ENCODE measurements around the gene SURF4.

The SURF4 gene

GRCh38 chr9:133355881-133356357, 19.9 kb downstream of the SURF4 start:
- peaks cover 42% of the 10 kb centered on the region for H3K4me1 ChIP-seq (ENCODE audit: control insufficient read depth, insufficient read depth, low read length)
- H3K36me3 ChIP-seq (ENCODE audit: control insufficient read depth, insufficient read depth, low read length), result peaks cover 22% of the 10 kb centered on the region
- no peaks in the 10 kb centered on the region for H3K9me3 ChIP-seq (ENCODE audit: control insufficient read depth, low read length)
- H3K27me3 ChIP-seq (ENCODE audit: control insufficient read depth, insufficient read depth, low read length), result no peaks in the 10 kb centered on the region
- peak overlapping the region; percentile 22 for H3K4me3 ChIP-seq (ENCODE audit: low read length)
- H3K9ac ChIP-seq (ENCODE audit: low read length), result peak overlapping the region; percentile 75

- Histone ChIP-seq H3K4me3 (ENCODE audit: low read length) (no peak overlapping the region), H3K4me1 (ENCODE audit: control insufficient read depth, insufficient read depth, low read length) (peaks cover 31% of the 10 kb centered on the region), H3K36me3 (ENCODE audit: control insufficient read depth, insufficient read depth, low read length) (peaks cover 23% of the 10 kb centered on the region), H3K9ac (ENCODE audit: low read length) (no peak overlapping the region), H3K9me3 (ENCODE audit: control insufficient read depth, low read length) (no peaks in the 10 kb centered on the region), H3K27me3 (ENCODE audit: control insufficient read depth, insufficient read depth, low read length) (no peaks in the 10 kb centered on the region)
Observed at GRCh38 chr9:133354766-133355165, 21.1 kb downstream of the SURF4 start.

GRCh38 chr9:133353548-133353947, 22.3 kb downstream of the SURF4 start:
- peaks cover 32% of the 10 kb centered on the region for H3K36me3 ChIP-seq (ENCODE audit: control insufficient read depth, insufficient read depth, low read length)

GRCh38 chr9:133352635-133353340, 23.1 kb downstream of the SURF4 start:
- Histone ChIP-seq H3K4me3 (ENCODE audit: low read length) (no peak overlapping the region), H3K9ac (ENCODE audit: low read length) (no peak overlapping the region), H3K4me1 (ENCODE audit: control insufficient read depth, insufficient read depth, low read length) (peaks cover 29% of the 10 kb centered on the region), H3K9me3 (ENCODE audit: control insufficient read depth, low read length) (no peaks in the 10 kb centered on the region), H3K27me3 (ENCODE audit: control insufficient read depth, insufficient read depth, low read length) (no peaks in the 10 kb centered on the region), H3K36me3 (ENCODE audit: control insufficient read depth, insufficient read depth, low read length) (peaks cover 32% of the 10 kb centered on the region)

More at GRCh38 chr9:133353548-133353947, 22.3 kb downstream of the SURF4 start:
- Histone ChIP-seq H3K27me3 (ENCODE audit: control insufficient read depth, insufficient read depth, low read length) (no peaks in the 10 kb centered on the region), H3K9ac (ENCODE audit: low read length) (peak overlapping the region; percentile 12), H3K9me3 (ENCODE audit: control insufficient read depth, low read length) (no peaks in the 10 kb centered on the region), H3K4me3 (ENCODE audit: low read length) (no peak overlapping the region), H3K4me1 (ENCODE audit: control insufficient read depth, insufficient read depth, low read length) (peaks cover 37% of the 10 kb centered on the region)

GRCh38 chr9:133351908-133352634, 23.8 kb downstream of the SURF4 start:
- no peaks in the 10 kb centered on the region for H3K27me3 ChIP-seq (ENCODE audit: control insufficient read depth, insufficient read depth, low read length)
- H3K36me3 ChIP-seq (ENCODE audit: control insufficient read depth, insufficient read depth, low read length), result peaks cover 32% of the 10 kb centered on the region
- H3K4me3 ChIP-seq (ENCODE audit: low read length), result no peak overlapping the region
- no peaks in the 10 kb centered on the region for H3K9me3 ChIP-seq (ENCODE audit: control insufficient read depth, low read length)
- H3K9ac ChIP-seq (ENCODE audit: low read length), result no peak overlapping the region
- H3K4me1 ChIP-seq (ENCODE audit: control insufficient read depth, insufficient read depth, low read length), result peaks cover 23% of the 10 kb centered on the region

GRCh38 chr9:133351526-133351907, 24.3 kb downstream of the SURF4 start:
- Histone ChIP-seq H3K4me3 (ENCODE audit: low read length) (no peak overlapping the region), H3K9me3 (ENCODE audit: control insufficient read depth, low read length) (no peaks in the 10 kb centered on the region), H3K4me1 (ENCODE audit: control insufficient read depth, insufficient read depth, low read length) (peaks cover 26% of the 10 kb centered on the region), H3K9ac (ENCODE audit: low read length) (no peak overlapping the region), H3K36me3 (ENCODE audit: control insufficient read depth, insufficient read depth, low read length) (peaks cover 32% of the 10 kb centered on the region), H3K27me3 (ENCODE audit: control insufficient read depth, insufficient read depth, low read length) (no peaks in the 10 kb centered on the region)

GRCh38 chr9:133349965-133350616, 25.8 kb downstream of the SURF4 start:
- Histone ChIP-seq H3K27me3 (ENCODE audit: control insufficient read depth, insufficient read depth, low read length) (no peaks in the 10 kb centered on the region), H3K4me3 (ENCODE audit: low read length) (no peak overlapping the region), H3K36me3 (ENCODE audit: control insufficient read depth, insufficient read depth, low read length) (peaks cover 40% of the 10 kb centered on the region), H3K9ac (ENCODE audit: low read length) (peak overlapping the region; percentile 96), H3K9me3 (ENCODE audit: control insufficient read depth, low read length) (no peaks in the 10 kb centered on the region), H3K4me1 (ENCODE audit: control insufficient read depth, insufficient read depth, low read length) (peaks cover 27% of the 10 kb centered on the region)

- H3K9ac ChIP-seq (ENCODE audit: low read length), result peak overlapping the region; percentile 96
- no peaks in the 10 kb centered on the region for H3K9me3 ChIP-seq (ENCODE audit: control insufficient read depth, low read length)
- H3K4me3 ChIP-seq (ENCODE audit: low read length), result peak overlapping the region; percentile 97
- H3K36me3 ChIP-seq (ENCODE audit: control insufficient read depth, insufficient read depth, low read length), result peaks cover 41% of the 10 kb centered on the region
- H3K27me3 ChIP-seq (ENCODE audit: control insufficient read depth, insufficient read depth, low read length), result no peaks in the 10 kb centered on the region
- H3K4me1 ChIP-seq (ENCODE audit: control insufficient read depth, insufficient read depth, low read length), result peaks cover 24% of the 10 kb centered on the region
Observed at GRCh38 chr9:133348718-133349573, 26.9 kb downstream of the SURF4 start.

GRCh38 chr9:133347985-133348717, 27.7 kb downstream of the SURF4 start, which contains the start of the genes MED22 and RPL7A:
MED22 (minus strand) TSS chr9:133348131; CDS start chr9:133346662, 1,469 bp downstream.
RPL7A (plus strand) TSS chr9:133348218; CDS start chr9:133348244, 26 bp downstream.
- no peaks in the 10 kb centered on the region for H3K9me3 ChIP-seq (ENCODE audit: control insufficient read depth, low read length)
- H3K4me3 ChIP-seq (ENCODE audit: low read length), result peak within 1 kb of the TSS; percentile 97
- H3K9ac ChIP-seq (ENCODE audit: low read length), result peak within 1 kb of the TSS; percentile 96
- peaks cover 24% of the 10 kb centered on the region for H3K4me1 ChIP-seq (ENCODE audit: control insufficient read depth, insufficient read depth, low read length)
- no peaks in the 10 kb centered on the region for H3K27me3 ChIP-seq (ENCODE audit: control insufficient read depth, insufficient read depth, low read length)
- H3K36me3 ChIP-seq (ENCODE audit: control insufficient read depth, insufficient read depth, low read length), result peaks cover 35% of the 10 kb centered on the region

- peak overlapping the region; percentile 97 for H3K4me3 ChIP-seq (ENCODE audit: low read length)
- no peaks in the 10 kb centered on the region for H3K27me3 ChIP-seq (ENCODE audit: control insufficient read depth, insufficient read depth, low read length)
- peaks cover 29% of the 10 kb centered on the region for H3K36me3 ChIP-seq (ENCODE audit: control insufficient read depth, insufficient read depth, low read length)
- peaks cover 24% of the 10 kb centered on the region for H3K4me1 ChIP-seq (ENCODE audit: control insufficient read depth, insufficient read depth, low read length)
- H3K9me3 ChIP-seq (ENCODE audit: control insufficient read depth, low read length), result no peaks in the 10 kb centered on the region
- H3K9ac ChIP-seq (ENCODE audit: low read length), result peak overlapping the region; percentile 96
Observed at GRCh38 chr9:133347515-133347984, 28.3 kb downstream of the SURF4 start.
